ENCODE data around the gene SNAPC3. TPM values are rescaled to one million over a fixed set of nuclear protein-coding genes. Genes with fewer than 3 reads are reported as not detected.

Gene SNAPC3
- total RNA-seq, 2 donors from 2014 or later: 36.9 to 56.6 TPM

DNA sequence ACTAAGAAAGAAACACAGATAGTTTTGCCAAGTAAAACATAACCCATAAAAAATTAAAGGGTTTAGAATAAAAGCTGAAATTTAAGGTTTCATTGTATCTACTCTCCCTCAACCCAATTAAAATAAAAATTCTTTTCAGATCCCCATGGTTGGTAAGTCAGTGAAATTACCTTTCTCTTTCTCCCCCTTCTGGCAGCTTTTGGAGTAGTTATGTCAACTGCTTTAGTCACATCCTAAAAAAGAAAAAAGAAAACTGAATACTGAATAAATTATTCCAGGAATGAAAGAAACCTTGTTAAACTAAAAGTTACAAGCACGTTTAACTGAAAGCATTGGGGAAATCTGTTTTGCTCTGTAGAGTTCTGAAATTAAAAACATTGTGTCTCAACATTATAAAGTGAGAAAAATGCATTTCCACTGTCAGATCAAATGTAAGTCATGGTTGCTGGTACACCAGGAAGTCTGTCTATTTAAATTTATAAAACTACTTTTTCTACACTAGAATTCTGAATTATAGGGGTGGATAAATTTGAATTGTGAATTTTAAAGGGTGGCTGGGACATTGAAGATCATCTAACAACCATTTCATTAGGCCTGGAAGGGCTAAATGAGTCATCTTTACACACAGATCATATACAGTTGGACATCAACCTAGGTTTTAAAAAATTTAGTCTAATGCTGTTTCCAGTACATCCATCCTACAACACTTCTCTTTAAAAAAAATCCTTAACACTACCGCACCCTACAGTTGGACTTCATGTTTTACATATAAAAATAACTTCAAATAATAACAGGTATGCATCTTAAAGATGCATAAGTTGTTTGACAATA lies 63.4 kb downstream of the SNAPC3 start:
- no peaks in the 10 kb centered on the region for H3K36me3 ChIP-seq
- intact Hi-C loops (cut with DNase I): loop anchor here (10.0 kb wide), 1 partner anchor 119 kb away; no protein-coding TSS in a partner anchor
- H3K27me3 ChIP-seq: no peaks in the 10 kb centered on the region
- no peak overlapping the region for H3K9ac ChIP-seq (ENCODE audit: low read depth in 2 of 2, low read length in 2 of 2)
- H3K4me1 ChIP-seq: no peaks in the 10 kb centered on the region
- no peak overlapping the region for H3K4me3 ChIP-seq
- H3K27ac ChIP-seq: no peak overlapping the region
- no peaks in the 10 kb centered on the region for H3K9me3 ChIP-seq
- TF ChIP-seq, protein P1, sequence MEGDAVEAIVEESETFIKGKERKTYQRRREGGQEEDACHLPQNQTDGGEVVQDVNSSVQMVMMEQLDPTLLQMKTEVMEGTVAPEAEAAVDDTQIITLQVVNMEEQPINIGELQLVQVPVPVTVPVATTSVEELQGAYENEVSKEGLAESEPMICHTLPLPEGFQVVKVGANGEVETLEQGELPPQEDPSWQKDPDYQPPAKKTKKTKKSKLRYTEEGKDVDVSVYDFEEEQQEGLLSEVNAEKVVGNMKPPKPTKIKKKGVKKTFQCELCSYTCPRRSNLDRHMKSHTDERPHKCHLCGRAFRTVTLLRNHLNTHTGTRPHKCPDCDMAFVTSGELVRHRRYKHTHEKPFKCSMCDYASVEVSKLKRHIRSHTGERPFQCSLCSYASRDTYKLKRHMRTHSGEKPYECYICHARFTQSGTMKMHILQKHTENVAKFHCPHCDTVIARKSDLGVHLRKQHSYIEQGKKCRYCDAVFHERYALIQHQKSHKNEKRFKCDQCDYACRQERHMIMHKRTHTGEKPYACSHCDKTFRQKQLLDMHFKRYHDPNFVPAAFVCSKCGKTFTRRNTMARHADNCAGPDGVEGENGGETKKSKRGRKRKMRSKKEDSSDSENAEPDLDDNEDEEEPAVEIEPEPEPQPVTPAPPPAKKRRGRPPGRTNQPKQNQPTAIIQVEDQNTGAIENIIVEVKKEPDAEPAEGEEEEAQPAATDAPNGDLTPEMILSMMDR (IDR thresholded peaks at IDR 0.05): no peak
- DNase-seq: no peak

DNA sequence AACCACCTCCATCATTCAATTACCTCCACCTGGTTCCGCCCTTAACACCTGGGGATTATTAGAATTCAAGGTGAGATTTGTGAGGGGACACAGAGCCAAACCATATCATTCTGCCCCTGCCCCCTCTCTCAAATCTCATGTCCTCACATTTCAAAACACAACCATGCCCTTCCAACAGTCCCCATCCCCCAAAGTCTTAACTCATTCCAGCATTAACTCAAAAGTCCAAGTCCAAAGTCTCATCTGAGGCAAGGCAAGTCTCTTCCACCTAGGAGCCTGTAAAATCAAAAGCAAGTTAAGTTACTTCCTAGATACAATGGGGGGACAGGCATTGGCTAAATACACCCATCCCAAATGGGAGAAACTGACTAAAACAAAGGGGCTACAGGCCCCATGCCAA lies 69.3 kb downstream of the SNAPC3 start:
- H3K9ac ChIP-seq (ENCODE audit: low read depth in 2 of 2, low read length in 2 of 2): no peak overlapping the region
- no peaks in the 10 kb centered on the region for H3K36me3 ChIP-seq
- no peak overlapping the region for H3K4me3 ChIP-seq
- no peaks in the 10 kb centered on the region for H3K9me3 ChIP-seq
- H3K4me1 ChIP-seq: no peaks in the 10 kb centered on the region
- TF ChIP-seq, protein P1 (IDR thresholded peaks at IDR 0.05): no peak
- H3K27me3 ChIP-seq: no peaks in the 10 kb centered on the region
- no peak overlapping the region for H3K27ac ChIP-seq
- DNase-seq: no peak
- intact Hi-C loops (cut with DNase I): no loop called here

DNA sequence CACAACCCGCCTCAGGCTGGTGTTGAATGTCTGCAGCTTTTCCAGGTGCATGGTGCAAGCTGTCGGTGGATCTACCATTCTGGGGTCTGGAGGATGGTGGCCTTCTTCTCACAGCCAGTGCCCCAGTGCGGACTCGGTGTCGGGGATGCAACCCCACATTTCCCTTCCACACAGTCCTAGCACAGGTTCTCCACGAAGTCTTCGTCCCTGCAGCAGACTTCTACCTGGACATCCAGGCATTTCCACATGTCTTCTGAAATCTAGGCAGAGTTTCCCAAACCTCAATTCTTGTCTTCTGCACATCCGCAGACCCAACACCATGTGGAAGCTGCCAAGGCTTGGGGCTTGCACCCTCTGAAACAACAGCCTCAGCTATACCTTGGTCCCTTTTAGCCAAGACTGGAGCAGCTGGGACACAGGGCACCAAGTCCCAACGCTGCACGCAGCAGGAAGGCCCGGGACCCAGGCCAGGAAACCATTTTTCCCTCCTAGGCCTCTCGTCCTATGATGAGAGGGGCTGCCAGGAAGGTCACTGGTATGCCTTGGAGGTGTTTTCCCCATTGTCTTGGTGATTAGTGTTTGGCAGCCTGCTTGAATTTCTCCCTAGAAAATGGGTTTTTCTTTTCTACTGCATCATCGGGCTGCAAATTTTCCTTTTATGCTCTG lies 69.9 kb downstream of the SNAPC3 start:
- intact Hi-C loops (cut with DNase I): no loop called here
- H3K4me3 ChIP-seq: no peak overlapping the region
- TF ChIP-seq, protein P1 (IDR thresholded peaks at IDR 0.05): no peak
- H3K27ac ChIP-seq: no peak overlapping the region
- no peaks in the 10 kb centered on the region for H3K36me3 ChIP-seq
- H3K27me3 ChIP-seq: no peaks in the 10 kb centered on the region
- no peaks in the 10 kb centered on the region for H3K9me3 ChIP-seq
- no peak for DNase-seq
- no peaks in the 10 kb centered on the region for H3K4me1 ChIP-seq
- no peak overlapping the region for H3K9ac ChIP-seq (ENCODE audit: low read depth in 2 of 2, low read length in 2 of 2)

DNA sequence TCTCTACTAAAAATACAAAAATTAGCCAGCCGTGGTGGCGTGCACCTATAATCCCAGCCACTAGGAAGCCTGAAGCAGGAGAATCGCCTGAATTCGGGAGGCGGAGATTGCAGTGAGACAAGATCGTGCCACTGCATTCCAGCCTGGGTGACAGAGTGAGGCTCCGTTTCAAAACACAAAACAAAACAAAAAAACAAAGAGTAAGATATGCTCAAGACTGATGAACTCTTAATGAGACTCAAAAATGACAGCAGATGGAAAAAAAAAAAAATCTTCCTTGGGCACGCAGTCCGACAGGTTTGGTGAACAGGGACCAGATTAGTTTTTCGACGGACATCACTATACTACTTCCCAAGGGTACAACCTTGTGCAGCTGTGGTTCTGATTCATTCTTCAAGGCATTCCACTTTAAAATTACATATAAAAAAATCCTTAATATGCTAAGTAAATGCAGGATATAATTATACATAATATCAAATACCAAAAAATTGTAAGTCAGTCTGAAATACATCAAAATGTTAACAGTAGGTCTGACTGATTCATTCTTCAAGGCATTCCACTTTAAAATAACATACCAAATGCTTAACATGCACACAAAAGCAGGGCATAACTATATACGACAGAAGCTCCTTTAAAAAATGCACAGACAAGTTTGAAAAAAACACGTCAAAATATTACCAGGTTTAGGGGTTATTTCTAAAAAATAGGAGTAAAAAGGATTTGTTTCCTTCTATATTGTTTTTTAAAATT lies 75.7 kb downstream of the SNAPC3 start:
- H3K27me3 ChIP-seq: no peaks in the 10 kb centered on the region
- no peak overlapping the region for H3K4me3 ChIP-seq
- TF ChIP-seq, protein P1 (IDR thresholded peaks at IDR 0.05): no peak
- no peak overlapping the region for H3K9ac ChIP-seq (ENCODE audit: low read depth in 2 of 2, low read length in 2 of 2)
- H3K9me3 ChIP-seq: no peaks in the 10 kb centered on the region
- no peaks in the 10 kb centered on the region for H3K4me1 ChIP-seq
- H3K36me3 ChIP-seq: no peaks in the 10 kb centered on the region
- intact Hi-C loops (cut with DNase I): no loop called here
- no peak overlapping the region for H3K27ac ChIP-seq
- no peak for DNase-seq

DNA sequence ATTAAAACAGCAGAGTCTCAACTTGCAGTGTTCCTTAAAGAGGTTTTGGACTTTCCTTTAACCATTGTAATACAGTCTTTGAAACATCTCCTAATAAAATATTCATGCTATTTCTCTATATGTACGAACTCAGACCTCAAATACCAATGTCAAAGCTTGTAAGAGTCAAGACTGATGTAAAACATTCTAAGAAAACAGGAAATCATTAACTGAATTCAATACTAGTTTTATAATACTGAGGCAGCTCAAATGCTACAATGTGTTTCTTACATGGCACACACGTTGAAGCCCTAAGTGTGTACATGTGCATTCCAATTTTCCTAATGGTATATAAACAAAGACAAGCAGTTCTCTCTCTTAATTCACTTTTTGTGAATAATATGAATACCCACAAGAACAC lies 76.5 kb downstream of the SNAPC3 start:
- TF ChIP-seq, protein P1 (IDR thresholded peaks at IDR 0.05): no peak
- H3K27ac ChIP-seq: no peak overlapping the region
- no peaks in the 10 kb centered on the region for H3K27me3 ChIP-seq
- no peaks in the 10 kb centered on the region for H3K4me1 ChIP-seq
- H3K9me3 ChIP-seq: no peaks in the 10 kb centered on the region
- H3K36me3 ChIP-seq: no peaks in the 10 kb centered on the region
- intact Hi-C loops (cut with DNase I): no loop called here
- H3K4me3 ChIP-seq: no peak overlapping the region
- H3K9ac ChIP-seq (ENCODE audit: low read depth in 2 of 2, low read length in 2 of 2): no peak overlapping the region
- DNase-seq: no peak

Data from colonic mucosa (tissue), 4 donors.